NB4 (cell line): ENCODE measurements around the gene DPYD.
A peak's percentile ranks its signal among the peaks of the same experiment; 100 is the strongest.

ENCODE experiments used
- DNase-seq: peaks from one replicate; pipeline ENCODE4 v3.0.0; 2010; ENCODE audit warnings: low read depth
- H3K4me3 ChIP-seq: one replicate; pipeline ENCODE4 v1.5.1; 2011; ENCODE audit warnings: mild to moderate bottlenecking, low read depth, low read length, moderate library complexity
- CTCF ChIP-seq: IDR thresholded peaks from one replicate; pipeline ENCODE4 v1.5.1; 2012; ENCODE audit warnings: low read depth, low read length
- MAX ChIP-seq: IDR thresholded peaks from 2 replicates; pipeline ENCODE4 v1.6.1; 2011; ENCODE audit warnings: low read depth, low read length
- MYC ChIP-seq: IDR thresholded peaks from 2 replicates; pipeline ENCODE4 v1.6.1; 2011; ENCODE audit warnings: low read depth, low read length
- POLR2A ChIP-seq: IDR thresholded peaks from 2 replicates; pipeline ENCODE4 v1.6.1; 2011; ENCODE audit warnings: mild to moderate bottlenecking; ENCODE audit not compliant: insufficient read length; ENCODE audit errors: extremely low read depth

The DPYD gene

GRCh38 chr1:97501628-97502027 is 419.2 kb downstream of the DPYD start:
- TF ChIP-seq MYC (no peak), CTCF (no peak), MAX (no peak), POLR2A (no peak)
- no peak for DNase-seq
- no peak overlapping the region for H3K4me3 ChIP-seq

GRCh38 chr1:97500760-97501159 is 420.1 kb downstream of the DPYD start:
- TF ChIP-seq MAX (no peak), CTCF (no peak), POLR2A (no peak)
- H3K4me3 ChIP-seq = no peak overlapping the region
- no peak for DNase-seq

GRCh38 chr1:97499667-97500066 is 421.2 kb downstream of the DPYD start:
- TF ChIP-seq POLR2A (no peak), MYC (no peak), MAX (no peak), CTCF (no peak)
- no peak overlapping the region for H3K4me3 ChIP-seq
- DNase-seq = no peak

- TF ChIP-seq MYC = no peak
- TF ChIP-seq MAX = no peak
- TF ChIP-seq POLR2A = no peak
- no peak for TF ChIP-seq CTCF
- H3K4me3 ChIP-seq = no peak overlapping the region
- peak; percentile 73 for DNase-seq
Measured at GRCh38 chr1:97489834-97490233, 431.0 kb downstream of the DPYD start.

- no peak overlapping the region for H3K4me3 ChIP-seq
- no peak for TF ChIP-seq MAX
- TF ChIP-seq MYC = no peak
- no peak for TF ChIP-seq CTCF
- TF ChIP-seq POLR2A = no peak
- no peak for DNase-seq
Measured at GRCh38 chr1:97488530-97488929, 432.3 kb downstream of the DPYD start.

GRCh38 chr1:97482022-97482421 is 438.8 kb downstream of the DPYD start:
- DNase-seq = no peak
- TF ChIP-seq POLR2A (no peak), CTCF (no peak), MAX (no peak), MYC (no peak)
- no peak overlapping the region for H3K4me3 ChIP-seq
